ENCODE measurements around the gene ZNRD2. TPM values are rescaled to one million over a fixed set of nuclear protein-coding genes. Genes with fewer than 3 reads are reported as not detected.

Gene ZNRD2
- total and polyA plus RNA-seq, 2 donors, result 38.0 to 40.7 TPM

Other genes starting within 250 kb of the ZNRD2 start
- gene DPF2, start 236.6 kb upstream of the ZNRD2 start, total RNA-seq, result 29.7 TPM
- gene DPF2, start 236.6 kb upstream of the ZNRD2 start, polyA plus RNA-seq, result 30.8 TPM
- gene TIGD3, start 215.7 kb upstream of the ZNRD2 start, total RNA-seq, result 1.0 TPM
- gene TIGD3, start 215.7 kb upstream of the ZNRD2 start, polyA plus RNA-seq, result 1.9 TPM
- 8.1 TPM for gene SLC25A45, start 187.8 kb upstream of the ZNRD2 start, total RNA-seq
- 35.3 TPM for gene SLC25A45, start 187.8 kb upstream of the ZNRD2 start, polyA plus RNA-seq
- gene FRMD8, start 183.8 kb upstream of the ZNRD2 start, total RNA-seq, result 15.2 TPM
- gene FRMD8, start 183.8 kb upstream of the ZNRD2 start, polyA plus RNA-seq, result 21.4 TPM
- gene NEAT1, start 147.7 kb upstream of the ZNRD2 start, total RNA-seq, result 9.2 TPM
- 3,325 TPM for gene NEAT1, start 147.7 kb upstream of the ZNRD2 start, polyA plus RNA-seq
- gene MALAT1, start 71.4 kb upstream of the ZNRD2 start, total RNA-seq, result 3,158 TPM
- 682 TPM for gene MALAT1, start 71.4 kb upstream of the ZNRD2 start, polyA plus RNA-seq
- 41.0 TPM for gene SCYL1, start 45.4 kb upstream of the ZNRD2 start, total RNA-seq
- gene SCYL1, start 45.4 kb upstream of the ZNRD2 start, polyA plus RNA-seq, result 68.1 TPM
- gene LTBP3, start 12.1 kb upstream of the ZNRD2 start, total RNA-seq, result 13.3 TPM
- 64.6 TPM for gene LTBP3, start 12.1 kb upstream of the ZNRD2 start, polyA plus RNA-seq
- gene FAM89B, start 2.1 kb downstream of the ZNRD2 start, total RNA-seq, result 47.2 TPM
- 62.2 TPM for gene FAM89B, start 2.1 kb downstream of the ZNRD2 start, polyA plus RNA-seq
- 19.9 TPM for gene EHBP1L1, start 5.6 kb downstream of the ZNRD2 start, total RNA-seq
- 66.5 TPM for gene EHBP1L1, start 5.6 kb downstream of the ZNRD2 start, polyA plus RNA-seq
- 0.66 TPM for gene KCNK7, start 25.3 kb downstream of the ZNRD2 start, total RNA-seq
- 3.8 TPM for gene KCNK7, start 25.3 kb downstream of the ZNRD2 start, polyA plus RNA-seq
- 21.9 TPM for gene MAP3K11, start 43.7 kb downstream of the ZNRD2 start, total RNA-seq
- gene MAP3K11, start 43.7 kb downstream of the ZNRD2 start, polyA plus RNA-seq, result 61.0 TPM
- gene PCNX3, start 45.3 kb downstream of the ZNRD2 start, total RNA-seq, result 7.4 TPM
- gene PCNX3, start 45.3 kb downstream of the ZNRD2 start, polyA plus RNA-seq, result 23.4 TPM
- gene SIPA1, start 67.6 kb downstream of the ZNRD2 start, total RNA-seq, result 51.9 TPM
- gene SIPA1, start 67.6 kb downstream of the ZNRD2 start, polyA plus RNA-seq, result 153 TPM
- gene RELA, start 92.4 kb downstream of the ZNRD2 start, total RNA-seq, result 17.1 TPM
- 41.9 TPM for gene RELA, start 92.4 kb downstream of the ZNRD2 start, polyA plus RNA-seq
- 53.5 TPM for gene KAT5, start 141.8 kb downstream of the ZNRD2 start, total RNA-seq
- 104 TPM for gene KAT5, start 141.8 kb downstream of the ZNRD2 start, polyA plus RNA-seq
- gene RNASEH2C, start 150.3 kb downstream of the ZNRD2 start, total RNA-seq, result 85.9 TPM
- 49.4 TPM for gene RNASEH2C, start 150.3 kb downstream of the ZNRD2 start, polyA plus RNA-seq
- gene AP5B1, start 210.5 kb downstream of the ZNRD2 start, total RNA-seq, result 5.3 TPM
- gene AP5B1, start 210.5 kb downstream of the ZNRD2 start, polyA plus RNA-seq, result 7.6 TPM
- 0.47 TPM for gene OVOL1, start 216.6 kb downstream of the ZNRD2 start, total RNA-seq
- 1.3 TPM for gene OVOL1, start 216.6 kb downstream of the ZNRD2 start, polyA plus RNA-seq